Measurements from ENCODE around the gene HGF. TPM values are rescaled to one million over a fixed set of nuclear protein-coding genes. Genes with fewer than 3 reads are reported as not detected.

Gene HGF
- total RNA-seq, 2 experiments from 2014 or later: not detected

- H3K9me3 ChIP-seq (ENCODE audit: low read length): no peaks in the 10 kb centered on the region
- H3K4me1 ChIP-seq (ENCODE audit: insufficient read depth, low read length, poor library complexity, severe bottlenecking): no peaks in the 10 kb centered on the region
- H3K27ac ChIP-seq (ENCODE audit: low read depth, low read length, poor library complexity, severe bottlenecking): no peak overlapping the region
- no peaks in the 10 kb centered on the region for H3K79me2 ChIP-seq (ENCODE audit: insufficient read depth, low read depth, low read length)
- intact Hi-C loops (cut with micrococcal nuclease; ENCODE audit: unreplicated experiment): loop anchor here (10.0 kb wide), 1 partner anchor 303 kb away; no protein-coding TSS in a partner anchor
- no peaks in the 10 kb centered on the region for H3K9me2 ChIP-seq (ENCODE audit: insufficient read depth, low read length)
- H3K4me3 ChIP-seq (ENCODE audit: low read depth, low read length, poor library complexity, severe bottlenecking): no peak overlapping the region
- ChIA-PET CTCF (ENCODE audit: unreplicated experiment) (no interaction called here), POLR2A (interaction anchor here (2.4 kb wide), 1 partner anchor 11 kb away, joined by 7 read pairs; no protein-coding TSS in a partner anchor)
- no peak for TF ChIP-seq EZH2phosphoT487 (IDR thresholded peaks at IDR 0.05; ENCODE audit: borderline replicate concordance, low read depth, low read length)
- TF ChIP-seq CTCF (conservative IDR thresholded peaks at IDR 0.05; ENCODE audit: low read length): no peak
- H2AFZ ChIP-seq (ENCODE audit: low read length): no peak overlapping the region
- no peaks in the 10 kb centered on the region for H3K36me3 ChIP-seq (ENCODE audit: insufficient read depth, low read length)
- H4K20me1 ChIP-seq (ENCODE audit: insufficient read depth, low read length): no peaks in the 10 kb centered on the region
- BruUV-seq (replicated peaks): no TSS peak
- no peak overlapping the region for H3K4me2 ChIP-seq (ENCODE audit: low read length)
- no peak for DNase-seq (ENCODE audit: low spot score)
These were observed 117.6 kb downstream of the HGF start for GRCh38 chr7:81652225-81652624.
